ENCODE measurements around the gene ZBTB18.

The ZBTB18 gene

DNA sequence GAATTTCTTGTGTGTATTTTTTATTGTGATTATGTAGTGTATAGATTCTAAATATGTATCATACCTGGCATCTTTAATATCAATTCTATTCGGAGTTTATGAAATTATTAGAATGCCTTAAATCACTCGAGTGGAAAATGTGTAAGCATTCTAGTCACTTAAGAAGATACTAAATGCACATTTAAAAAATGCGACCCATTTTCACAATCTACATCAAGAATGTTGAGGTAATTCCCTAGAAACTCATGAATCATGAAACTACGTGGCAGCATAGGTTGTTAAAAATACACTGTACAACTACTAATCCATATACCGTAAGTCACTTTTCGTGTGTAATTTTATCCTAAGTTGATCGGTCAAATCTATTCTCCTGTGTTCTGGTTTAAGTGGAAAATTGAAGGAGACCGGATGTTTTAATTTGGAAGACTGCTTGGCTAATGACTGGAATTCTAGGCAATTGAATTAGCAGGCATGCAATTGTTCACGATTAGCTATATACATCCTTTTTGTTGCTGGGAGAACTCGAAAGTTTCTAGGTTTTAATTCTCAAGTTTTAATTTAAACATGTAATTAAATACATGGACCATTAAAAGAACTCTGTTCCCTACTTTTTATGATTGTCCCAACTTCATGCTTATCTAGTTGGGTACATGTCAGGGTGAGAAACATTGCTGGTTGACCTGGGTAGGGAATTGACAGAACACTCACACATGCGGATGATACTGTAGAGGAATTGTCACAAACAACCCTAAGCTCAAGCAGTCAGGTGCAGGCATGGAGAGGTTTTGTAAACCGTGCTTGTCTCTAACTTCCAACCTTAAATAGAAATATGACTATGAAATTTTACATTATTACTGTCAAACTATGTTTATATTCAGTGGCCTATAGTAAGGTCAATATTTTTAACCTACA lies 6.6 kb downstream of the ZBTB18 start:
- TF ChIP-seq, protein P1, sequence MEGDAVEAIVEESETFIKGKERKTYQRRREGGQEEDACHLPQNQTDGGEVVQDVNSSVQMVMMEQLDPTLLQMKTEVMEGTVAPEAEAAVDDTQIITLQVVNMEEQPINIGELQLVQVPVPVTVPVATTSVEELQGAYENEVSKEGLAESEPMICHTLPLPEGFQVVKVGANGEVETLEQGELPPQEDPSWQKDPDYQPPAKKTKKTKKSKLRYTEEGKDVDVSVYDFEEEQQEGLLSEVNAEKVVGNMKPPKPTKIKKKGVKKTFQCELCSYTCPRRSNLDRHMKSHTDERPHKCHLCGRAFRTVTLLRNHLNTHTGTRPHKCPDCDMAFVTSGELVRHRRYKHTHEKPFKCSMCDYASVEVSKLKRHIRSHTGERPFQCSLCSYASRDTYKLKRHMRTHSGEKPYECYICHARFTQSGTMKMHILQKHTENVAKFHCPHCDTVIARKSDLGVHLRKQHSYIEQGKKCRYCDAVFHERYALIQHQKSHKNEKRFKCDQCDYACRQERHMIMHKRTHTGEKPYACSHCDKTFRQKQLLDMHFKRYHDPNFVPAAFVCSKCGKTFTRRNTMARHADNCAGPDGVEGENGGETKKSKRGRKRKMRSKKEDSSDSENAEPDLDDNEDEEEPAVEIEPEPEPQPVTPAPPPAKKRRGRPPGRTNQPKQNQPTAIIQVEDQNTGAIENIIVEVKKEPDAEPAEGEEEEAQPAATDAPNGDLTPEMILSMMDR (conservative IDR thresholded peaks at IDR 0.05; ENCODE audit: low read depth) = no peak
- ChIA-PET CTCF (no interaction called here), POLR2A (ENCODE audit: low non-redundant PET) (no interaction called here)
- no peak overlapping the region for H3K27ac ChIP-seq
- no peak for DNase-seq (ENCODE audit: low spot score)

DNA sequence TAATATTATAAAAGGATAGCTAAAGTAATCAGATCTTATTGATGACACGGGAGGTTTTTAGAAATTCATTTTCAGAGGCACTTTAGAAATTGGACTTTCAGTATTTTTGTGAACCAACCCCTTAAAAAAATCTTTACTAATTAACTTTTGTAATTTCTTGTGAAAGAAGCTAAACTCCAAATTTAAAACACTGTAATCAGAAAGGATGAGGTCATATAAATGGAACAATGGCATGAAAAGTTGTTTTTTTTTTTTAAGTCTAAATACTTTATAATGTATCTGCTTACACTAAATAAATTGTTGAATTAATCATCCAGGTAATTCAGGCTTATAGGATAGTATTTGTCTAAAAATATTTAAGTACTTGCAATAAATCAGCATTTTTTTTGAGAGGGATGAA lies 9.0 kb downstream of the ZBTB18 start:
- POLR2A ChIA-PET (ENCODE audit: low non-redundant PET) = no interaction called here
- CTCF ChIA-PET = interaction anchor here (0.7 kb wide), 1 partner anchor 771 kb away, joined by 3 read pairs; no protein-coding TSS in a partner anchor
- DNase-seq (ENCODE audit: low spot score) = no peak
- TF ChIP-seq, protein P1 (conservative IDR thresholded peaks at IDR 0.05; ENCODE audit: low read depth) = no peak
- no peak overlapping the region for H3K27ac ChIP-seq

DNA sequence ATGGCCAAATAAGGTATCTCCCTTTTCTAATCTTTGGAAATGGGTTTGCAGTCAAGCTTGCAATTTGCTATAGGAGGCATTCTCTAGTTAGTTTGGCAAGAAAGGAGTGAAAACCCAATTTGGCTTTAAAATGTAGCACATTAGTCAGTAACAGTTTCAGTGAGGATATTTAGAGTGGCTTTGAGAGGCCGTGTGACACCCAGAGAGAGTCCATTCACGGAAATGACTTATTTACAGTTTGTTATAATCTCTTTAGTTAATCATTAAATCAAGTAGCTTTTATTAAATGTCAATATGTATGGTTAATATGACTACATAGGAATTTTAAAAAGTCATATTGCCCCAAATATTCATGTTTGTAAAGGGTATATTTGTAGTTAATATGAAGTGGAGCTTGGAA lies 9.6 kb downstream of the ZBTB18 start:
- CTCF ChIA-PET = interaction anchor here (0.6 kb wide), 1 partner anchor 200 kb away, joined by 3 read pairs; no protein-coding TSS in a partner anchor
- H3K27ac ChIP-seq = no peak overlapping the region
- TF ChIP-seq, protein P1 (conservative IDR thresholded peaks at IDR 0.05; ENCODE audit: low read depth) = no peak
- POLR2A ChIA-PET (ENCODE audit: low non-redundant PET) = interaction anchor here (0.6 kb wide), 1 partner anchor 41 kb away, joined by 3 read pairs; no protein-coding TSS in a partner anchor
- DNase-seq (ENCODE audit: low spot score) = no peak

DNA sequence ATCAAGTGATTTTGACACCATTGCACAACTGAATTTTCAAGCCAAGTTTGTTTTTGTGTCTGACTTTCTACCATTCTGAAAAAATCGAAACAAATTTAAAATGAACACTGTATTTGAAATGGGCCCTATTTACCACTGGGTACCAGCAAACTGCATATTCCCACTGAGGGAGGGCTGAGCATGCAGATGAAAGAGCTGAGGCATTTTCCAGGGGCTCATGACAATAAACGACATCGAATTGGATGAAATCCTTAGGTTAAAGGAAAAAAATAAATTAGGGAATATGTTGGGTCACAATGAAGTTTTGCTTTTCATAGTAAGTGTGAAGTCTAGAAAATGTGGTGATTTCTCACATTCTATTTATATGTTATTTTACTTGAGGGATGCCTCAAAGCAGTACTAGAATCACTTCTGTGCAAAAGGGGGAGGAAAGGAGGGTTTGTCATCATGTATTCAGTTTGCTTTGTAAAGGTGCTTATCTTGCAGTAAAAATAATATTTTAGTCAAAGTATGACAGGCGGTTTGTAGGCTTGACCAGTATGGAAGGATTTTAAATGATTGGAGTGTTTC lies 11.2 kb downstream of the ZBTB18 start:
- POLR2A ChIA-PET (ENCODE audit: low non-redundant PET) = no interaction called here
- DNase-seq (ENCODE audit: low spot score) = no peak
- H3K27ac ChIP-seq = no peak overlapping the region
- CTCF ChIA-PET = no interaction called here
- TF ChIP-seq, protein P1 (conservative IDR thresholded peaks at IDR 0.05; ENCODE audit: low read depth) = no peak

DNA sequence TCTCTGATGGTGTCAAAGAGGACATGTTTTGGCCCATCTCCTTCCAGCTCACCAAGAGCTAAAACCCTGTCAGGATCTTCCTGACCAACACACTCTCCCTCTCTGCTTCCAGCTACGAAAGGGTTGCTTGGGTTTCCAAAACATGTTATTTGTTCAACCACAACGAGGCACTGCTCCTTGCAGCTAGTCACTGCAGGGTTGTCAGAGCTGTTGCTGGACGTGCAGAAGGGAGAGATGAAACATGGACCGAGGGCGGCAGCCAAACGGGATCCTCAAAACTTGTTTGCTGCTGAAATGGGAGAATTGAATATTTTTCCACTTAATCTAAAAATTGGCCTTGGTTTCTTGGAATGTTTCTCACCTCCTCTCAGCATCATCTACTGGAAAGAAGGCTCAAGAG lies 12.4 kb downstream of the ZBTB18 start:
- TF ChIP-seq, protein P1 (conservative IDR thresholded peaks at IDR 0.05; ENCODE audit: low read depth) = no peak
- no peak for DNase-seq (ENCODE audit: low spot score)
- ChIA-PET POLR2A (ENCODE audit: low non-redundant PET) (no interaction called here), CTCF (no interaction called here)
- H3K27ac ChIP-seq = no peak overlapping the region

DNA sequence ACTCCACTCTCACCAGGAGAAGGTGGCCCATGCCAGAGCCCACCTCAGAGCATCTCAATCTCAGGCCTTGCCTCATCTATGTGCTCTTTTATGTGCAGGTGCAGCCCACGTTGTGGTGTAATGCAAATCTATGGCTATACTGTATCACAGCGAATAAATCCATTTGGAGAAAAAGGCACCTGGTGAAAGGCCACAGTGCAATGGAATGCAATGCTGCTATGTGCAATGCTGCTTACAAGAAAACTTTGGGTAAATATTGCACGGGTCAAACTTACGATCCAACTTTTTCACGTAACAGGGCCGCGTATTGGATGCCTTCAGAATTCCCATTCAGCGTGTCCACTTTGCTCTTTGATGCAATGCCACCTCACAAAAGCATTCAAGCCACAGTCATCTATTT lies 13.5 kb downstream of the ZBTB18 start:
- TF ChIP-seq, protein P1 (conservative IDR thresholded peaks at IDR 0.05; ENCODE audit: low read depth) = no peak
- CTCF ChIA-PET = no interaction called here
- POLR2A ChIA-PET (ENCODE audit: low non-redundant PET) = no interaction called here
- H3K27ac ChIP-seq = no peak overlapping the region
- DNase-seq (ENCODE audit: low spot score) = no peak

All from RWPE1 (cell line).